HepG2 (cell line): ENCODE data around the gene ING1. TPM values are rescaled to one million over a fixed set of nuclear protein-coding genes. Genes with fewer than 3 reads are reported as not detected.

ENCODE experiments used
- ATAC-seq: fragments of 200-7000 bp; cut with Tn5 transposase; 3 replicates; pipeline ENCODE4 v1.9.1; 2020; ENCODE audit warnings: mild to moderate bottlenecking, moderate library complexity
- BruUV-seq: library from RNA; stranded (reverse); fragments of 400-500 nt; replicated peaks from 2 replicates; lab custom pipeline; 2021; lab: Mats Ljungman, UMichigan
- CTCF ChIA-PET: fragments of 300-600 bp; formaldehyde crosslinking; extraction: SDS; loops from one replicate; lab custom pipeline; 2021; ENCODE audit warnings: low total read pairs, inconsistent platforms, low intra/inter-chr PET ratio; lab: Yijun Ruan, JAX
- POLR2A ChIA-PET: fragments of 350-600 bp; sonication (Branson Sonifier 250); formaldehyde crosslinking; loops from one replicate; lab custom pipeline; 2020; ENCODE audit warnings: antibody characterized with exemption, inconsistent platforms; lab: Yijun Ruan, JAX
- DNase-seq: peaks from one replicate; pipeline ENCODE4 v3.0.0-alpha.2; 2015; ENCODE audit warnings: low spot score
- FAIRE-seq: peaks from 3 replicates; lab custom pipeline; 2011; peaks lifted over from hg19 to GRCh38; lab: Jason Lieb, UNC
- H2AFZ ChIP-seq: one replicate; pipeline ENCODE4 v1.6.1; 2011; ENCODE audit warnings: low read length, inconsistent platforms
- H3K27ac ChIP-seq: fragments of 300-600 bp; 3 replicates; pipeline ENCODE4 v1.8.0; 2011; ENCODE audit warnings: mixed run types, mild to moderate bottlenecking, mixed read lengths, low read length, inconsistent platforms; ENCODE audit not compliant: insufficient read depth; ENCODE audit errors: extremely low read length
- H3K27me3 ChIP-seq, 2 experiments: fragments of 200-600 bp in 1 of 2; 2 replicates in 1 of 2; 3 replicates in 1 of 2; pipeline versions ENCODE4 v1.6.0 to v1.8.0; 2011; ENCODE audit warnings: low read length in 2 of 2, mild to moderate bottlenecking in 2 of 2, moderate library complexity in 2 of 2, inconsistent platforms in 1 of 2; ENCODE audit not compliant: insufficient read depth in 2 of 2, control insufficient read depth in 1 of 2
- H3K36me3 ChIP-seq, 2 experiments: fragments of 200-600 bp in 1 of 2; replicated peaks in 1 of 2; 2 replicates in 1 of 2; 3 replicates in 1 of 2; pipeline versions ENCODE4 v1.5.1 to v1.8.0; 2011; ENCODE audit warnings: low read length in 2 of 2, inconsistent platforms in 1 of 2; ENCODE audit not compliant: insufficient read depth in 2 of 2, control insufficient read depth in 1 of 2
- H3K4me1 ChIP-seq: 2 replicates; pipeline ENCODE4 v1.5.1; 2012; ENCODE audit warnings: low read length, inconsistent platforms; ENCODE audit not compliant: insufficient read depth
- H3K4me2 ChIP-seq: 2 replicates; pipeline ENCODE4 v1.6.0; 2011; ENCODE audit warnings: low read depth, low read length, inconsistent platforms
- H3K4me3 ChIP-seq, 3 experiments: fragments of 200-600 bp in 1 of 3; sonication (generic), shearing (Covaris generic) in 1 of 3; replicated peaks in 1 of 3; 2 replicates each; pipeline ENCODE4 v1.5.1; 2011 to 2016; ENCODE audit warnings: low read length in 3 of 3, inconsistent platforms in 2 of 3, low read depth in 2 of 3, mild to moderate bottlenecking in 2 of 3, control low read depth in 1 of 3, mixed read lengths in 1 of 3; ENCODE audit not compliant: insufficient read depth in 1 of 3
- H3K79me2 ChIP-seq: one replicate; pipeline ENCODE4 v1.6.1; 2011; ENCODE audit warnings: low read length, inconsistent platforms; ENCODE audit not compliant: insufficient read depth
- H3K9ac ChIP-seq: 2 replicates; pipeline ENCODE4 v1.6.0; 2011; ENCODE audit warnings: mild to moderate bottlenecking, low read depth, low read length, inconsistent platforms; ENCODE audit not compliant: insufficient read depth
- H3K9me3 ChIP-seq: 2 replicates; pipeline ENCODE4 v1.5.1; 2012; ENCODE audit warnings: mild to moderate bottlenecking, low read length
- H4K20me1 ChIP-seq: 2 replicates; pipeline ENCODE4 v1.6.0; 2011; ENCODE audit warnings: inconsistent platforms, mild to moderate bottlenecking, low read length, moderate library complexity; ENCODE audit not compliant: insufficient read depth
- ARID2 ChIP-seq: sonication (generic); formaldehyde crosslinking; IDR thresholded peaks from 2 replicates; pipeline ENCODE4 v1.8.1; 2022; ENCODE audit warnings: mild to moderate bottlenecking, missing genetic modification reagents, borderline replicate concordance
- ATF4 ChIP-seq, 2 experiments: fragments of 450-650 bp in 1 of 2; sonication (generic) in 1 of 2; formaldehyde crosslinking; IDR thresholded peaks; 2 replicates each; pipeline versions ENCODE4 v1.5.0 to v1.8.0; 2020 to 2022; ENCODE audit warnings: mild to moderate bottlenecking in 1 of 2, missing genetic modification reagents in 1 of 2
- E2F1 ChIP-seq: sonication (generic); formaldehyde crosslinking; IDR thresholded peaks from 2 replicates; pipeline ENCODE4 v1.5.0; 2020; ENCODE audit warnings: missing genetic modification reagents
- ELF1 ChIP-seq: sonication (generic); formaldehyde crosslinking; IDR thresholded peaks from 2 replicates; pipeline ENCODE4 v1.4.0; 2020; ENCODE audit warnings: missing genetic modification reagents
- GLI4 ChIP-seq: sonication (generic); formaldehyde crosslinking; IDR thresholded peaks from 2 replicates; pipeline ENCODE4 v1.5.1; 2020; ENCODE audit warnings: missing genetic modification reagents, mild to moderate bottlenecking, moderate library complexity, borderline replicate concordance
- HNRNPK ChIP-seq: fragments of 200-400 bp; formaldehyde crosslinking; IDR thresholded peaks from 2 replicates; pipeline ENCODE4 v1.6.1; 2018; ENCODE audit warnings: low read length, low read depth, moderate library complexity, mild to moderate bottlenecking; ENCODE audit not compliant: poor library complexity, severe bottlenecking
- KDM6A ChIP-seq: IDR thresholded peaks from 2 replicates; pipeline ENCODE4 v1.6.1; 2016; ENCODE audit warnings: low read depth
- NCOR1 ChIP-seq: fragments of 200-600 bp; sonication (generic); IDR thresholded peaks from 2 replicates; pipeline ENCODE4 v1.7.0; 2017; ENCODE audit warnings: antibody characterized with exemption, low read length, borderline replicate concordance
- THRA ChIP-seq: sonication (generic); formaldehyde crosslinking; IDR thresholded peaks from 2 replicates; pipeline ENCODE4 v1.4.0; 2020; ENCODE audit warnings: missing genetic modification reagents, borderline replicate concordance
- UBTF ChIP-seq: sonication (generic); formaldehyde crosslinking; IDR thresholded peaks from 2 replicates; pipeline ENCODE4 v1.4.0; 2020; ENCODE audit warnings: mild to moderate bottlenecking, missing genetic modification reagents
- ZBTB43 ChIP-seq: sonication (generic); formaldehyde crosslinking; conservative IDR thresholded peaks from 2 replicates; pipeline ENCODE4 v1.4.0; 2020; ENCODE audit warnings: missing genetic modification reagents
- ZNF263 ChIP-seq: sonication (generic); formaldehyde crosslinking; IDR thresholded peaks from 2 replicates; pipeline ENCODE4 v1.4.0; 2020; ENCODE audit warnings: missing genetic modification reagents
- ZNF367 ChIP-seq: sonication (generic); formaldehyde crosslinking; IDR thresholded peaks from 2 replicates; pipeline ENCODE4 v1.4.0; 2020; ENCODE audit warnings: missing genetic modification reagents, borderline replicate concordance
- ZNF639 ChIP-seq: conservative IDR thresholded peaks from 2 replicates; pipeline ENCODE4 v1.6.1; 2018; ENCODE audit warnings: missing genetic modification reagents
- WGBS: methylation state at CpG from one replicate; pipeline ENCODE4 v1.1.6; 2017; ENCODE audit warnings: low lambda C conversion rate; 5-methylcytosine and 5-hydroxymethylcytosine counted together
- in situ Hi-C: cut with HindIII; loops from 2 replicates; pipeline ENCODE4 v1.10.0; 2017; ENCODE audit warnings: low pct_unique_long_range_greater_than_20kb; ENCODE audit not compliant: extremely low pct_ligation_motif_present
- intact Hi-C: fragments of 100-400 bp; cut with micrococcal nuclease; formaldehyde crosslinking; loops from one replicate; pipeline ENCODE4 v1.10.0; 2022; ENCODE audit not compliant: unreplicated experiment
- polyA plus RNA-seq, 8 experiments: library from polyadenylated mRNA; depleted of rRNA in 3 of 8; stranded (reverse) in 7 of 8; unstranded in 1 of 8; fragments of >200 nt; fragmentation: Illumina TruSeq in 4 of 8; extraction: Trizol in 4 of 8; gene quantifications; 2 replicates each; pipeline versions ENCODE4 v1.2.1 to v1.2.3, GENCODE V29; 2011 to 2016; ENCODE audit warnings: low read depth in 4 of 8, missing spikeins in 1 of 8, mixed read lengths in 1 of 8; ENCODE audit not compliant: insufficient read depth in 1 of 8
- total RNA-seq, 5 experiments: library from RNA; depleted of rRNA; stranded (reverse); fragments of >200 nt; fragmentation: Illumina TruSeq; extraction: Trizol; gene quantifications; 2 replicates each; pipeline ENCODE4 v1.2.3, GENCODE V29; 2016; ENCODE audit warnings: low read depth in 1 of 5

The ING1 gene
- total and polyA plus RNA-seq, 2 of the 13 experiments (the other 11 are each of a cell fraction or from before 2014, with no cell fraction given): 8.1 to 16.1 TPM

GRCh38 chr13:110760611-110761010, 47.1 kb downstream of the ING1 start:
- Histone ChIP-seq H2AFZ (no peak overlapping the region), H3K9ac (no peak overlapping the region), H3K4me1 (no peaks in the 10 kb centered on the region), H3K4me3 (no peak overlapping the region), H3K36me3 (no peaks in the 10 kb centered on the region), H3K9me3 (no peaks in the 10 kb centered on the region), H4K20me1 (no peaks in the 10 kb centered on the region), H3K27ac (no peak overlapping the region), H3K4me2 (no peak overlapping the region), H3K27me3 (no peaks in the 10 kb centered on the region; a peak in 1 of 5 replicates), H3K79me2 (no peaks in the 10 kb centered on the region)
- no peak for DNase-seq
- CTCF ChIA-PET: no interaction called here
- in situ Hi-C loops (no loop called here), intact Hi-C loops (no loop called here)
- POLR2A ChIA-PET: no interaction called here
- peak; percentile 51 for ATAC-seq
- no peak for FAIRE-seq
- 32% methylated on average over 6 of the region's 6 CpGs for WGBS
- BruUV-seq: no TSS peak
- TF ChIP-seq ZBTB43 (CRISPR knock-in tag) (no peak), KDM6A (CRISPR knock-in tag) (no peak), ARID2 (CRISPR knock-in tag) (no peak), ZNF367 (CRISPR knock-in tag) (no peak), ELF1 (no peak), ZNF263 (CRISPR knock-in tag) (no peak), THRA (CRISPR knock-in tag) (no peak), E2F1 (CRISPR knock-in tag) (no peak), UBTF (CRISPR knock-in tag) (no peak), ATF4 (CRISPR knock-in tag; IDR thresholded peaks at IDR 0.05) (no peak), GLI4 (CRISPR knock-in tag) (no peak), HNRNPK (no peak), NCOR1 (no peak), ZNF639 (CRISPR knock-in tag) (no peak)
